HUDEP-2 (cell line): Measurements from ENCODE around the gene SFXN5.
"Not testable (repeated sequence)": the region's sequence is repeated elsewhere in the genome, so short reads cannot be mapped to it uniquely, and the experiment has no call there.

Experiments used
- DNase-seq, 76 experiments: peaks; one replicate each; lab custom pipeline; 2025; ENCODE audit not compliant: unreplicated experiment in 76 of 76; lab: John Stamatoyannopoulos, UW

SFXN5 gene

GRCh38 chr2:73103018-73103542, 31.6 kb upstream of the SFXN5 start:
- DNase-seq = peak in 22 of 76 experiments; percentile 1 to 41 (median 14)

- no peak for DNase-seq
Observed at GRCh38 chr2:73101626-73102256, 30.2 kb upstream of the SFXN5 start.

GRCh38 chr2:73100956-73101355, 29.4 kb upstream of the SFXN5 start:
- DNase-seq = no peak

- DNase-seq = no peak
Observed at GRCh38 chr2:73099486-73099885, 28.0 kb upstream of the SFXN5 start.

- no peak for DNase-seq
Observed at GRCh38 chr2:73095910-73096309, 24.4 kb upstream of the SFXN5 start.

- not testable (repeated sequence) for DNase-seq
Observed at GRCh38 chr2:73093601-73094218, 22.2 kb upstream of the SFXN5 start.

GRCh38 chr2:73092146-73092783, 20.8 kb upstream of the SFXN5 start:
- no peak for DNase-seq

- DNase-seq = no peak
Observed at GRCh38 chr2:73091696-73092095, 20.2 kb upstream of the SFXN5 start.

GRCh38 chr2:73091164-73091563, 19.7 kb upstream of the SFXN5 start:
- DNase-seq = no peak

- DNase-seq = no peak
Observed at GRCh38 chr2:73089270-73090030, 17.9 kb upstream of the SFXN5 start.

- DNase-seq = no peak
Observed at GRCh38 chr2:73088703-73089102, 17.2 kb upstream of the SFXN5 start.

GRCh38 chr2:73088211-73088610, 16.7 kb upstream of the SFXN5 start:
- DNase-seq = no peak

GRCh38 chr2:73087311-73087710, 15.8 kb upstream of the SFXN5 start:
- no peak for DNase-seq

- peak in 69 of 76 experiments; percentile 4 to 84 (median 56) for DNase-seq
Observed at GRCh38 chr2:73085691-73086090, 14.2 kb upstream of the SFXN5 start.

GRCh38 chr2:73084971-73085370, 13.5 kb upstream of the SFXN5 start:
- DNase-seq = no peak

GRCh38 chr2:73083886-73084800, 12.6 kb upstream of the SFXN5 start:
- DNase-seq = no peak

- DNase-seq = no peak
Observed at GRCh38 chr2:73082523-73083410, 11.3 kb upstream of the SFXN5 start.

GRCh38 chr2:73081181-73081671, 9.7 kb upstream of the SFXN5 start:
- no peak for DNase-seq
